HepG2 (cell line): Measurements from ENCODE around the gene ARHGAP26.

Experiments
- BRCA1 ChIP-seq: sonication (generic); formaldehyde crosslinking; IDR thresholded peaks from 2 replicates; pipeline ENCODE4 v1.4.0; 2020; ENCODE audit warnings: missing genetic modification reagents
- CTCF ChIP-seq: sonication (generic); formaldehyde crosslinking; IDR thresholded peaks from 2 replicates; pipeline ENCODE4 v1.5.0; 2020; ENCODE audit warnings: mild to moderate bottlenecking, missing genetic modification reagents, moderate library complexity
- MAFF ChIP-seq: IDR thresholded peaks from 2 replicates; pipeline ENCODE4 v1.6.1; 2011; ENCODE audit warnings: low read depth, low read length, improper control_type of control experiment
- POLR2AphosphoS5 ChIP-seq: IDR thresholded peaks from 2 replicates; pipeline ENCODE4 v1.6.1; 2012; ENCODE audit warnings: low read depth, low read length
- REST ChIP-seq, 2 experiments: IDR thresholded peaks; 2 replicates each; pipeline ENCODE4 v1.6.1; 2011 to 2012; ENCODE audit warnings: low read length in 2 of 2, borderline replicate concordance in 1 of 2, low read depth in 1 of 2, mild to moderate bottlenecking in 1 of 2, moderate library complexity in 1 of 2
- ZNF10 ChIP-seq: sonication (generic); formaldehyde crosslinking; IDR thresholded peaks from 2 replicates; pipeline ENCODE4 v1.4.0; 2020; ENCODE audit warnings: mild to moderate bottlenecking, low read depth, missing genetic modification reagents, borderline replicate concordance
- ZNF18 ChIP-seq: sonication (generic); formaldehyde crosslinking; IDR thresholded peaks from 2 replicates; pipeline ENCODE4 v1.8.0; 2022; ENCODE audit warnings: mild to moderate bottlenecking, missing genetic modification reagents; ENCODE audit not compliant: insufficient replicate concordance

GRCh38 chr5:142929587-142929986, 159.4 kb downstream of the ARHGAP26 start:
- TF ChIP-seq CTCF (CRISPR knock-in tag) (no peak), BRCA1 (CRISPR knock-in tag) (no peak), ZNF18 (CRISPR knock-in tag) (no peak), REST (IDR thresholded peaks at IDR 0.05; ENCODE audit: borderline replicate concordance in 1 of 2, low read depth in 1 of 2, low read length in 2 of 2) (no peak), MAFF (no peak), POLR2AphosphoS5 (no peak), ZNF10 (CRISPR knock-in tag) (no peak)
